HEK293 (cell line): ENCODE results near the gene NABP2.

Experiments
- GFI1B ChIP-seq: fragments of 450-650 bp; formaldehyde crosslinking; IDR thresholded peaks from 2 replicates; pipeline ENCODE4 v1.5.1; 2016; ENCODE audit warnings: missing biosample characterization, missing genetic modification characterization
- GLIS1 ChIP-seq: fragments of 450-650 bp; formaldehyde crosslinking; IDR thresholded peaks from 2 replicates; pipeline ENCODE4 v1.5.1; 2016; ENCODE audit warnings: missing biosample characterization, missing genetic modification characterization
- GLIS2 ChIP-seq: fragments of 450-650 bp; formaldehyde crosslinking; IDR thresholded peaks from 2 replicates; pipeline ENCODE4 v1.5.1; 2016; ENCODE audit warnings: missing biosample characterization, missing genetic modification characterization
- KLF17 ChIP-seq: fragments of 450-650 bp; formaldehyde crosslinking; IDR thresholded peaks from 2 replicates; pipeline ENCODE4 v1.5.1; 2016; ENCODE audit warnings: missing biosample characterization, missing genetic modification characterization
- MYNN ChIP-seq: fragments of 450-650 bp; formaldehyde crosslinking; IDR thresholded peaks from 2 replicates; pipeline ENCODE4 v1.5.1; 2016; ENCODE audit warnings: missing biosample characterization, missing genetic modification characterization, borderline replicate concordance
- OVOL3 ChIP-seq: fragments of 450-650 bp; formaldehyde crosslinking; IDR thresholded peaks from 2 replicates; pipeline ENCODE4 v1.5.1; 2016; ENCODE audit warnings: missing biosample characterization, missing genetic modification characterization
- SCRT2 ChIP-seq: fragments of 450-650 bp; formaldehyde crosslinking; IDR thresholded peaks from 2 replicates; pipeline ENCODE4 v1.5.1; 2016; ENCODE audit warnings: missing biosample characterization, missing genetic modification characterization
- TRIM28 ChIP-seq: IDR thresholded peaks from 2 replicates; pipeline ENCODE4 v1.6.1; 2011; ENCODE audit warnings: low read length, control low read depth, borderline replicate concordance
- ZBTB44 ChIP-seq: fragments of 450-650 bp; IDR thresholded peaks from 2 replicates; pipeline ENCODE4 v1.5.1; 2018; ENCODE audit warnings: missing biosample characterization, mild to moderate bottlenecking, missing genetic modification characterization
- ZBTB7A ChIP-seq: fragments of 450-650 bp; formaldehyde crosslinking; IDR thresholded peaks from 2 replicates; pipeline ENCODE4 v1.5.1; 2016; ENCODE audit warnings: low read depth, missing biosample characterization, missing genetic modification characterization
- ZNF114 ChIP-seq: fragments of 450-650 bp; formaldehyde crosslinking; IDR thresholded peaks from 2 replicates; pipeline ENCODE4 v1.5.0; 2017; ENCODE audit warnings: missing biosample characterization, missing genetic modification characterization
- ZNF121 ChIP-seq: fragments of 450-650 bp; formaldehyde crosslinking; IDR thresholded peaks from 2 replicates; pipeline ENCODE4 v1.5.1; 2016; ENCODE audit warnings: missing biosample characterization, missing genetic modification characterization
- ZNF138 ChIP-seq: fragments of 450-650 bp; formaldehyde crosslinking; IDR thresholded peaks from 2 replicates; pipeline ENCODE4 v1.5.1; 2016; ENCODE audit warnings: missing biosample characterization, missing genetic modification characterization, borderline replicate concordance
- ZNF169 ChIP-seq: fragments of 450-650 bp; formaldehyde crosslinking; IDR thresholded peaks from 2 replicates; pipeline ENCODE4 v1.5.1; 2016; ENCODE audit warnings: missing biosample characterization, missing genetic modification characterization
- ZNF24 ChIP-seq: fragments of 450-650 bp; formaldehyde crosslinking; IDR thresholded peaks from 2 replicates; pipeline ENCODE4 v1.5.1; 2016; ENCODE audit warnings: missing biosample characterization, missing genetic modification characterization
- ZNF26 ChIP-seq: fragments of 450-650 bp; formaldehyde crosslinking; IDR thresholded peaks from 2 replicates; pipeline ENCODE4 v1.5.1; 2016; ENCODE audit warnings: missing biosample characterization, missing genetic modification characterization
- ZNF324 ChIP-seq: fragments of 450-650 bp; formaldehyde crosslinking; IDR thresholded peaks from 2 replicates; pipeline ENCODE4 v1.5.1; 2016; ENCODE audit warnings: missing biosample characterization, missing genetic modification characterization
- ZNF335 ChIP-seq: fragments of 450-650 bp; formaldehyde crosslinking; conservative IDR thresholded peaks from 2 replicates; pipeline ENCODE4 v1.5.1; 2016; ENCODE audit warnings: missing biosample characterization, missing genetic modification characterization
- ZNF416 ChIP-seq: fragments of 450-650 bp; formaldehyde crosslinking; IDR thresholded peaks from 2 replicates; pipeline ENCODE4 v1.5.1; 2016; ENCODE audit warnings: missing biosample characterization, missing genetic modification characterization
- ZNF473 ChIP-seq: fragments of 450-650 bp; formaldehyde crosslinking; IDR thresholded peaks from 2 replicates; pipeline ENCODE4 v1.5.1; 2017; ENCODE audit warnings: missing biosample characterization, missing genetic modification characterization
- ZNF510 ChIP-seq: fragments of 450-650 bp; formaldehyde crosslinking; IDR thresholded peaks from 2 replicates; pipeline ENCODE4 v1.5.1; 2018; ENCODE audit warnings: mild to moderate bottlenecking, missing genetic modification characterization, missing biosample characterization; ENCODE audit not compliant: insufficient replicate concordance
- ZNF639 ChIP-seq: fragments of 450-650 bp; formaldehyde crosslinking; IDR thresholded peaks from 2 replicates; pipeline ENCODE4 v1.5.1; 2016; ENCODE audit warnings: missing biosample characterization, missing genetic modification characterization
- ZNF830 ChIP-seq: fragments of 450-650 bp; IDR thresholded peaks from 2 replicates; pipeline ENCODE4 v1.5.0; 2018; ENCODE audit warnings: missing biosample characterization, missing genetic modification characterization, low read depth, mild to moderate bottlenecking, moderate library complexity
- ZNF837 ChIP-seq: fragments of 450-650 bp; formaldehyde crosslinking; IDR thresholded peaks from 2 replicates; pipeline ENCODE4 v1.5.1; 2016; ENCODE audit warnings: missing biosample characterization, missing genetic modification characterization
- ZNF843 ChIP-seq: fragments of 450-650 bp; formaldehyde crosslinking; IDR thresholded peaks from 2 replicates; pipeline ENCODE4 v1.5.1; 2016; ENCODE audit warnings: missing biosample characterization, missing genetic modification characterization
- ZSCAN16 ChIP-seq: fragments of 450-650 bp; formaldehyde crosslinking; IDR thresholded peaks from 2 replicates; pipeline ENCODE4 v1.5.1; 2016; ENCODE audit warnings: missing biosample characterization, missing genetic modification characterization
- ZSCAN23 ChIP-seq: fragments of 450-650 bp; formaldehyde crosslinking; IDR thresholded peaks from 2 replicates; pipeline ENCODE4 v1.5.1; 2016; ENCODE audit warnings: missing biosample characterization, missing genetic modification characterization
- TF ChIP-seq, protein P1 (sequence below): fragments of 450-650 bp; formaldehyde crosslinking; IDR thresholded peaks from 2 replicates; pipeline ENCODE4 v1.5.1; 2016; ENCODE audit warnings: missing biosample characterization, missing genetic modification characterization, borderline replicate concordance
- TF ChIP-seq, protein P2 (sequence below): fragments of 450-650 bp; formaldehyde crosslinking; IDR thresholded peaks from 2 replicates; pipeline ENCODE4 v1.5.1; 2017; ENCODE audit warnings: missing biosample characterization, missing genetic modification characterization

Gene NABP2

DNA sequence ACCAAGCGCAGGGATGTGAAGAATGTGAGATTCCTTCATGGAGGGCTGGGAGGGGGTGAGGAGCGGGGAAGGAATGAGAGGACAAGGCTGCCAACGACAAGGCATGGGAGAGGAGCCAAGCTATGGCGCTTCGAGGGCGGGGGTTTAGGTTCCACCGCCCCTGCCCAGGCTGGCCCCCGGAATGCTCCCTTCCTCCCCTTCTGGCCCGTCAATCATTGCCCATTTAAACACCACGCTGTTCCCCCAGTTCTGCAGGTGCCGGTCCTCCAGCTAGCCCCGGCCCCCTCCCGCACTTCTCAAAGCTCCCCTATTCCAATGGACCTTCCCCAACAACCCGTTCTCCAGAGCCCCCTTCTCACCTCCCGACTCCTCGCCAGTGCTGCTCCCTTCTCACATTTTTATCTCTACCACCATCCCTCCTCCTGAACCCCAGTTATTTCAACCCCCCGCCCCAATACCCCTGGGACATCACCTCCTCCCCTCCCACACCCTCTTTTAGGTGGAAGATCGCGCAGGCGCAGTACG is 2.8 kb upstream of the NABP2 start (continued):
- TF ChIP-seq, protein P1, sequence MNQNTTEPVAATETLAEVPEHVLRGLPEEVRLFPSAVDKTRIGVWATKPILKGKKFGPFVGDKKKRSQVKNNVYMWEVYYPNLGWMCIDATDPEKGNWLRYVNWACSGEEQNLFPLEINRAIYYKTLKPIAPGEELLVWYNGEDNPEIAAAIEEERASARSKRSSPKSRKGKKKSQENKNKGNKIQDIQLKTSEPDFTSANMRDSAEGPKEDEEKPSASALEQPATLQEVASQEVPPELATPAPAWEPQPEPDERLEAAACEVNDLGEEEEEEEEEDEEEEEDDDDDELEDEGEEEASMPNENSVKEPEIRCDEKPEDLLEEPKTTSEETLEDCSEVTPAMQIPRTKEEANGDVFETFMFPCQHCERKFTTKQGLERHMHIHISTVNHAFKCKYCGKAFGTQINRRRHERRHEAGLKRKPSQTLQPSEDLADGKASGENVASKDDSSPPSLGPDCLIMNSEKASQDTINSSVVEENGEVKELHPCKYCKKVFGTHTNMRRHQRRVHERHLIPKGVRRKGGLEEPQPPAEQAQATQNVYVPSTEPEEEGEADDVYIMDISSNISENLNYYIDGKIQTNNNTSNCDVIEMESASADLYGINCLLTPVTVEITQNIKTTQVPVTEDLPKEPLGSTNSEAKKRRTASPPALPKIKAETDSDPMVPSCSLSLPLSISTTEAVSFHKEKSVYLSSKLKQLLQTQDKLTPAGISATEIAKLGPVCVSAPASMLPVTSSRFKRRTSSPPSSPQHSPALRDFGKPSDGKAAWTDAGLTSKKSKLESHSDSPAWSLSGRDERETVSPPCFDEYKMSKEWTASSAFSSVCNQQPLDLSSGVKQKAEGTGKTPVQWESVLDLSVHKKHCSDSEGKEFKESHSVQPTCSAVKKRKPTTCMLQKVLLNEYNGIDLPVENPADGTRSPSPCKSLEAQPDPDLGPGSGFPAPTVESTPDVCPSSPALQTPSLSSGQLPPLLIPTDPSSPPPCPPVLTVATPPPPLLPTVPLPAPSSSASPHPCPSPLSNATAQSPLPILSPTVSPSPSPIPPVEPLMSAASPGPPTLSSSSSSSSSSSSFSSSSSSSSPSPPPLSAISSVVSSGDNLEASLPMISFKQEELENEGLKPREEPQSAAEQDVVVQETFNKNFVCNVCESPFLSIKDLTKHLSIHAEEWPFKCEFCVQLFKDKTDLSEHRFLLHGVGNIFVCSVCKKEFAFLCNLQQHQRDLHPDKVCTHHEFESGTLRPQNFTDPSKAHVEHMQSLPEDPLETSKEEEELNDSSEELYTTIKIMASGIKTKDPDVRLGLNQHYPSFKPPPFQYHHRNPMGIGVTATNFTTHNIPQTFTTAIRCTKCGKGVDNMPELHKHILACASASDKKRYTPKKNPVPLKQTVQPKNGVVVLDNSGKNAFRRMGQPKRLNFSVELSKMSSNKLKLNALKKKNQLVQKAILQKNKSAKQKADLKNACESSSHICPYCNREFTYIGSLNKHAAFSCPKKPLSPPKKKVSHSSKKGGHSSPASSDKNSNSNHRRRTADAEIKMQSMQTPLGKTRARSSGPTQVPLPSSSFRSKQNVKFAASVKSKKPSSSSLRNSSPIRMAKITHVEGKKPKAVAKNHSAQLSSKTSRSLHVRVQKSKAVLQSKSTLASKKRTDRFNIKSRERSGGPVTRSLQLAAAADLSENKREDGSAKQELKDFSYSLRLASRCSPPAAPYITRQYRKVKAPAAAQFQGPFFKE: no peak
- TF ChIP-seq SCRT2 (no peak), ZNF473 (no peak), GLIS1 (tag by site-specific recombination) (peak; percentile 57; the same call in 1 of the 2 replicates), ZSCAN23 (tag by site-specific recombination) (peak; percentile 55; the same call in 1 of the 2 replicates), ZNF114 (no peak), ZNF169 (no peak), ZNF121 (tag by site-specific recombination) (no peak), ZSCAN16 (tag by site-specific recombination) (no peak), ZNF843 (0 out of 2 replicates have a peak, but pooled peaks have one; percentile 8), ZNF324 (tag by site-specific recombination) (peak; percentile 77; the same call in 1 of the 2 replicates), ZNF830 (tag by site-specific recombination) (no peak), ZNF639 (tag by site-specific recombination) (peak; percentile 54; the same call in 1 of the 2 replicates), ZNF335 (peak; percentile 90), ZNF510 (tag by site-specific recombination) (no peak), MYNN (tag by site-specific recombination) (no peak), ZNF26 (tag by site-specific recombination) (no peak), ZNF138 (no peak), GLIS2 (tag by site-specific recombination) (peak; percentile 82), TRIM28 (no peak), ZBTB7A (tag by site-specific recombination) (0 out of 2 replicates have a peak, but pooled peaks have one; percentile 72), ZNF24 (tag by site-specific recombination) (peak; percentile 22; the same call in 1 of the 2 replicates), ZBTB44 (tag by site-specific recombination) (no peak), OVOL3 (tag by site-specific recombination) (no peak), ZNF416 (tag by site-specific recombination) (no peak), GFI1B (no peak), ZNF837 (tag by site-specific recombination) (no peak), KLF17 (tag by site-specific recombination) (peak; percentile 73)
- TF ChIP-seq, protein P2, sequence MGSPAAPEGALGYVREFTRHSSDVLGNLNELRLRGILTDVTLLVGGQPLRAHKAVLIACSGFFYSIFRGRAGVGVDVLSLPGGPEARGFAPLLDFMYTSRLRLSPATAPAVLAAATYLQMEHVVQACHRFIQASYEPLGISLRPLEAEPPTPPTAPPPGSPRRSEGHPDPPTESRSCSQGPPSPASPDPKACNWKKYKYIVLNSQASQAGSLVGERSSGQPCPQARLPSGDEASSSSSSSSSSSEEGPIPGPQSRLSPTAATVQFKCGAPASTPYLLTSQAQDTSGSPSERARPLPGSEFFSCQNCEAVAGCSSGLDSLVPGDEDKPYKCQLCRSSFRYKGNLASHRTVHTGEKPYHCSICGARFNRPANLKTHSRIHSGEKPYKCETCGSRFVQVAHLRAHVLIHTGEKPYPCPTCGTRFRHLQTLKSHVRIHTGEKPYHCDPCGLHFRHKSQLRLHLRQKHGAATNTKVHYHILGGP (tag by site-specific recombination): no peak
